ENCODE results near the gene DEF6. TPM values are rescaled to one million over a fixed set of nuclear protein-coding genes. Genes with fewer than 3 reads are reported as not detected.

The DEF6 gene
- total and polyA plus RNA-seq, 2 donors from 2014 or later = 2.7 to 16.3 TPM

- no peaks in the 10 kb centered on the region for H3K9me3 ChIP-seq (ENCODE audit: control insufficient read depth in 2 of 3, insufficient read depth in 1 of 3, low read length in 3 of 3)
- TF ChIP-seq CTCF (IDR thresholded peaks at IDR 0.05; ENCODE audit: borderline replicate concordance, extremely low read depth, insufficient read depth) = no peak
- FAIRE-seq (no peak), DNase-seq (no peak)
- H3K36me3 ChIP-seq (ENCODE audit: control insufficient read depth in 2 of 3, insufficient read depth in 3 of 3, low read length in 3 of 3) = no peaks in the 10 kb centered on the region
- intact Hi-C loops (cut with DNase I) = no loop called here
- no peak overlapping the region for H3K4me3 ChIP-seq (ENCODE audit: low read length in 3 of 3)
- no peak overlapping the region for H3K27ac ChIP-seq (ENCODE audit: low read depth in 2 of 2, low read length in 2 of 2)
- no peak overlapping the region for H3K9ac ChIP-seq (ENCODE audit: low read length in 3 of 3)
- no peaks in the 10 kb centered on the region for H3K27me3 ChIP-seq (ENCODE audit: control insufficient read depth, insufficient read depth, low read length)
- no peaks in the 10 kb centered on the region for H3K4me1 ChIP-seq (ENCODE audit: control insufficient read depth in 2 of 3, insufficient read depth in 2 of 3, low read depth in 1 of 3, low read length in 3 of 3)
Measured at GRCh38 chr6:35251949-35252348, 45.7 kb upstream of the DEF6 start.

DNA sequence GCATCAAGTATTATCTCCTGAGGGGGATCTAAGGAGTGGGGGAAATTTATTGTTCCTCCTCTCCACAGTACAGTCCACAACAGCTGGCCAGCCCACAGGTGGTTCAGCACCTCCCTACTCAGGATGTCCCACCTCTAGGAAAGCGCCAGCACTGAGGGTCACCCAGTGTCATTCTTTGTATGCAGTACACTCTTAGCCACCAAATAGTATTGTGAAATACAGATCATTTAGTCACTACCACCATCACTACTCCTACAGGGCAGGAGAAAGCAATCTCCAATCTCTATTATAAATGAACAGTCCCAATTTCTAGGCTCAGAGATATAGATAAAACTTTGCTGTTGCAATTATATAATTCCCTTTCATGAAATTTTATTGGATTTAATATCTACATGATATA is 44.4 kb upstream of the DEF6 start:
- Histone ChIP-seq H3K9me3 (ENCODE audit: control insufficient read depth in 2 of 3, insufficient read depth in 1 of 3, low read length in 3 of 3) (no peaks in the 10 kb centered on the region), H3K27ac (ENCODE audit: low read depth in 2 of 2, low read length in 2 of 2) (no peak overlapping the region), H3K4me3 (ENCODE audit: low read length in 3 of 3) (no peak overlapping the region), H3K27me3 (ENCODE audit: control insufficient read depth, insufficient read depth, low read length) (no peaks in the 10 kb centered on the region), H3K9ac (ENCODE audit: low read length in 3 of 3) (no peak overlapping the region), H3K36me3 (ENCODE audit: control insufficient read depth in 2 of 3, insufficient read depth in 3 of 3, low read length in 3 of 3) (no peaks in the 10 kb centered on the region), H3K4me1 (ENCODE audit: control insufficient read depth in 2 of 3, insufficient read depth in 2 of 3, low read depth in 1 of 3, low read length in 3 of 3) (peaks cover 0 to 2% (median 2%) of the 10 kb centered on the region in 3 donors)
- DNase-seq (no peak), FAIRE-seq (no peak)
- no peak for TF ChIP-seq CTCF (IDR thresholded peaks at IDR 0.05; ENCODE audit: borderline replicate concordance, extremely low read depth, insufficient read depth)
- intact Hi-C loops (cut with DNase I) = no loop called here

GRCh38 chr6:35258336-35258735 is 39.3 kb upstream of the DEF6 start:
- TF ChIP-seq CTCF (IDR thresholded peaks at IDR 0.05; ENCODE audit: borderline replicate concordance, extremely low read depth, insufficient read depth) = no peak
- FAIRE-seq (no peak), DNase-seq (peak in 1 of 5 donors; percentile 21)
- H3K36me3 ChIP-seq (ENCODE audit: control insufficient read depth in 2 of 3, insufficient read depth in 3 of 3, low read length in 3 of 3) = no peaks in the 10 kb centered on the region
- peak overlapping the region; percentile 44 to 95 (median 81) for H3K9ac ChIP-seq (ENCODE audit: low read length in 3 of 3)
- H3K9me3 ChIP-seq (ENCODE audit: control insufficient read depth in 2 of 3, insufficient read depth in 1 of 3, low read length in 3 of 3) = no peaks in the 10 kb centered on the region
- intact Hi-C loops (cut with DNase I) = no loop called here
- peak overlapping the region; percentile 81 to 96 (median 88) for H3K4me3 ChIP-seq (ENCODE audit: low read length in 3 of 3)
- H3K27ac ChIP-seq (ENCODE audit: low read depth in 2 of 2, low read length in 2 of 2) = peak overlapping the region in 1 of 2 donors; percentile 96
- H3K27me3 ChIP-seq (ENCODE audit: control insufficient read depth, insufficient read depth, low read length) = no peaks in the 10 kb centered on the region
- H3K4me1 ChIP-seq (ENCODE audit: control insufficient read depth in 2 of 3, insufficient read depth in 2 of 3, low read depth in 1 of 3, low read length in 3 of 3) = peaks cover 0 to 12% (median 5%) of the 10 kb centered on the region in 3 donors

DNA sequence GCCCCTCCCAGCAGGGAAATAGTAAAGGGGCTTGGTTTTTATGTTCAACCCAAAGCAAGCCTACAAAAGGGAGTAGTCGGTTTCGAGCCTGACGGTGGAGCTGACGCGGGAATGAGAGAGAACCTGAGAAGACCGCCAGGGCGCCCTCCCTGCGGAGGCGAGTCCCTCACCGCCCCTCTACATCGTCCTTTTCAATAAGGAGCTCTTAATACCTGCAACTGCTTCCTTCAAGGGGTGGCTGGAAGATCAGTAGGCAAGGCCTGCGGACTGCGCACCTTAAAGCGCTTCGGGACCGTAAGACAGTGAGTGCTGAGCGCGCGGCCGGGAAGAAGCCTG is 38.8 kb upstream of the DEF6 start:
- FAIRE-seq = no peak
- H3K9me3 ChIP-seq (ENCODE audit: control insufficient read depth in 2 of 3, insufficient read depth in 1 of 3, low read length in 3 of 3) = no peaks in the 10 kb centered on the region
- peak overlapping the region; percentile 81 to 96 (median 88) for H3K4me3 ChIP-seq (ENCODE audit: low read length in 3 of 3)
- H3K36me3 ChIP-seq (ENCODE audit: control insufficient read depth in 2 of 3, insufficient read depth in 3 of 3, low read length in 3 of 3) = no peaks in the 10 kb centered on the region
- peak in 1 of 5 donors; percentile 83 for DNase-seq
- H3K27me3 ChIP-seq (ENCODE audit: control insufficient read depth, insufficient read depth, low read length) = no peaks in the 10 kb centered on the region
- H3K27ac ChIP-seq (ENCODE audit: low read depth in 2 of 2, low read length in 2 of 2) = peak overlapping the region; percentile 80 to 96
- TF ChIP-seq CTCF (IDR thresholded peaks at IDR 0.05; ENCODE audit: borderline replicate concordance, extremely low read depth, insufficient read depth) = no peak
- peaks cover 0 to 12% (median 5%) of the 10 kb centered on the region in 3 donors for H3K4me1 ChIP-seq (ENCODE audit: control insufficient read depth in 2 of 3, insufficient read depth in 2 of 3, low read depth in 1 of 3, low read length in 3 of 3)
- H3K9ac ChIP-seq (ENCODE audit: low read length in 3 of 3) = peak overlapping the region; percentile 44 to 95 (median 81)
- intact Hi-C loops (cut with DNase I) = no loop called here
